ENCODE data around the gene STIMATE.

The STIMATE gene

DNA sequence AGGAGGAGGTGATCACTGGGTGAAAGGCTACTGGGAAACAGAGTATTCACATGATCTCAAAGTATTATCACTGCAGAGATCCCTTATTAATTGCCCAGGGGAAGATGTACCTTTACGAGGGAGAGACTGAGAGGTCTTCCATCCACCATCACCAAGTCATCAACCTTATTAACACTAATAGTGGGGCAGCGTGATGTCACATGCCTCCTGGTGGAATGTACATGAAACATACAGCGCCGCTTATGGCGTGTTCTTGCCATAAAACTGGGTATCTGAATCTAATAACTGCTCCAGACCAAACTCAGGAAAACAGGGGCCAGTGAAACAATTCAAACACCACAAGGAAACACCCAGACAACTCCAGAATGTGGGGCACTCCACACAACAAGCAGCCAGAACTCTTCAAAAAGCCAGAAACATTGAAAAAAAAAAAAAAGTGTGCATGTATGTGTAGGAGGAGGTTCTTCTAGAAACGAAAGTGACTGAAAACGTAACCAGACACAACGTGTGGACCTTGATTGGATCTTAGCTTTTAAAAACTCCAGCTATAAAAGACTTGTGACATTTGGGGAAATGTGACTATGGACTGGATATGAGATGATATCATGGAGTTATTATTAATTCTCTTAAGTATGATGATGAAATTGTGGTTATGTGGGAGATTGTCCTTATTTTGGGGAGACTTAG is 4.6 kb downstream of the STIMATE start:
- DNase-seq = no peak

DNA sequence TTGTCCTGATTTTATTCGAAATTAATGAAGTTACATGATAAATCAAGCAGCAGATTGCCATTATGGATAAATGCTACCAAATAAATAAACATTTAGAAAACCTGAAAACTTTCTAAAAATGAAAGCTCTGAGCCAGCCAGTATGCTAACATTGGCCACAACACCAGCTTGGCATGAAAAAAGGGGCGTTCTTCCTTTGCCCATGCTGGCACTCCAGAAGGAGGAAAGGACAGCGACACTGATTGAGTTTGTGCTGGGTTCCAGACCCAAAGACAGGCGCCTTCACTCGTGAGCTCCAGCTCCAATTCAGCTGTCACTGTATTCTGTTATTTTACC is 5.1 kb downstream of the STIMATE start:
- no peak for DNase-seq

DNA sequence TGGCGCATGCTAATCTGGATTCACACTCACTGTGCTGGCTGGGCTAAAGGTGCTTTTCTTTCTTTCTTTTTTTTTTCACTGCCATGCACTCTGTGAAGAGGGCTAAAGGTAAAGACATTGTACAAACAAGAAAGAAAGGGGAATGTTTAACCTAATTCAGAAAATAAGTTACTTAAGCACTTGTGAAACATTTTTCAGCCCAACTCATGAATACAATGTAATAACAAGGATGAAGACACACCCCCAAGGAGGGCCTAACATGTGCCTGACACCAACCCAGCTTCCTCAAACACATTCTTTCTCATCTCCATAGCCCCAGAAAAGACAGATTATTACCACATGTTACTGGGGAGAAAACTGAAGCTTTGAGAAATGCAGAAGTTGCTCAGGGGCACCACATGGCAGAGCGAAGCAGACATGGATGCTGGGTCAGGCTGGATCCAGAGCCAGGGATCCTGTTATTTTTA is 5.7 kb downstream of the STIMATE start:
- no peak for DNase-seq

DNA sequence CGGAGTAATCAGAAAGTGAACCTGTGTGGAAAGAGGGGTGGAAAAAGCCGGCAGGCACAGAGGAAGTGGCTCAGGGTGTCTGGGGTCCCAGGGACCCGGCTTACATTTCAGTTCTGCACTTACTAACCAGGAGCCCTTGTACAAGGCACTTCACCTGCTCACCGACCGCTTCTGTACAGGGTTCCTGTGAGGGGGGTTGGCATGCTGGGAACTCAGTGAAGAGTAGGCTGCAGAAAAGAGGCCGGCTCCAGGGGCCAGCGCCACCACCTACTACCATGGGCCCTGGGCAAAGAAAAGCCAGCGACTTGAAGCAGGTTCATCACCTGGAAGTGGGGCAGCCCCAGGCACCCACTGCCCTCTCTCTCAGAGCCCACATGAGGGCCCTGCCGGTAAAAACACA is 6.2 kb downstream of the STIMATE start:
- DNase-seq = no peak

DNA sequence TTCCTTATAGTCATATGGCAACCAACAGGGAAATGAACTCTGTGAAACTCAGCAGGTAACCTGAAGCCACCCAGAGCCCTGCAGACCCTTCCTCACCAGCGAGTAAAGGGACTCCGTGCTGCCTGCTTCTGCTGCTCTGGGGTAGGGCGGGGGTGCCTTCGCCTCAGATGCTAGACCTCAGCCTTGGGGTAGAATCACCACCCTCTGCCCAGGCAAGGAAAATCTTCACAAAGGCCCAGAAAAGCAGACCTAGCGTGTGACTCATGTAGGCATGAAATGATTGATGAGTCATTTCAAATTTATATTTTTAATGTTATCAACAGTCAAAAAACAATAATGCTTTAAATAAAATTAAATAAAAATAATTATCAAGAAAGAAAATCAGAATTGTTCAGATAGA is 6.6 kb downstream of the STIMATE start:
- peak; percentile 37 for DNase-seq

DNA sequence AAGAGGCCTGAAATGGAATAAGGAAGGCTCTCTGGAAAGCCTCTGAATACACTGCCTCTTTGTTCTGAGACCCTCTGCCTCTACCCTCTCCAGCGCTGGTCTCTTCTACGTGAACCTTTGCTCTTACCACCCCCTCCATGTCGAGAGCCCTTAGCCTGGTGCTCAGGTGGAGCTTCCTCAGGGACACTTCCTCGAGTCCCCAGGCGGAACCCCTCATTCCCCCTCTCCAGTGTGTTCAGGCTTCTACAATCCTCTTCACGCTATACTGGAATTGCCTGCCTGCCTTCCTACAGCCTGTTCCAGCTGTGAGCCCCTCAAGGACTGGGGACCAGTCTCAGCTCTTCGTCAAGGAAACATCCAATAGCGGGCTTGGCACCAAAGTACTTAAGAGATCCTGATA is 7.4 kb downstream of the STIMATE start:
- no peak for DNase-seq

DNA sequence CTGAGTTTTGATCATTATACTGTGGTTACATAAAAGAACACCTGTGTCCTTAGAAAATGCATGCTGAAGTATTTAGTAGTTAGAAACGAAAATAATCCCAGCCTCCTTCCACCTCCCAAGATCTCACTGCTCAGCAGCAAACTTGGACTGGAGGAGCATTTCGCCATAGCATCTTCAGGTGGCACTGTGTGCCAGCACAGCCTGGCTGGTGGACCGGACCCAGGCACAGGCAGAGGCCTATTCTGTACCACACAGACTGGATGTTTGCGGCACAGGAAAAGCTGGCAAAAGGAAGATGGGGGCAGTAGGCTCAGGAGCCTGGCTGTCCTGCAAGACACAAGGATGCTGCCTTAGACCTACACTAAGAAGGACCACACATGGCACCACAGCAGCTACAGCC is 10.2 kb downstream of the STIMATE start:
- no peak for DNase-seq

DNA sequence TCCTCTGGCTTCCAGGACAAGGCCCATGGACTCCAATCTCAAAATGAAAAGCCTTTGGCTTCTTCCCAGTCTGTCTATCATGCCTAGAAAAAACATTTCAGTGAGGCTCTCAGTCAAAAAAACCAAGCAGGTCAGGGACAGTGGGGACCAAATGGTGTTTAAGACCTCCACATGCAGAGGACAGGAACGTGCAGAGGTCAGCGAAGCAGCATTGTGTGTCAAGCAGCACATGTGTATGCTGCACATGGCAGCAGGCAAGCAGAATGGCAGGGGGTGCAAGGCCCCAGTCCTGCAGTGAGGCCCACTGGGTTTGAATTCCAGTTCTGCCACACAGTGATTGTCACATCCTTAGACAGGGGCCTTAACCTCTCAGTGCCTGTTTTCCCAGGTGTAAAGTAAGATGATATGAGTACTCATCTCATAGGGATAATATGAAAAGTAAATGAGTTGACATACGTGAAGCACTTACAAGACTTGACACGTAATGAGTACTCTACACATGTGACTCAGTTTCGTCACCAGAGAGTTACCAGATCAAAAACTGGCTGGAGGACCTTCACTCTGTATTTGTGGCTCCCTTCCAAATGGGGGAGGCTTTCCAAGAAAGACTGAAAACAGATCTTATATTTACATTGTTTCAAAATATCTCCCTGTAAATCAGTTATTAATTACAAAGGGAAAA is 11.2 kb downstream of the STIMATE start:
- DNase-seq = no peak

DNA sequence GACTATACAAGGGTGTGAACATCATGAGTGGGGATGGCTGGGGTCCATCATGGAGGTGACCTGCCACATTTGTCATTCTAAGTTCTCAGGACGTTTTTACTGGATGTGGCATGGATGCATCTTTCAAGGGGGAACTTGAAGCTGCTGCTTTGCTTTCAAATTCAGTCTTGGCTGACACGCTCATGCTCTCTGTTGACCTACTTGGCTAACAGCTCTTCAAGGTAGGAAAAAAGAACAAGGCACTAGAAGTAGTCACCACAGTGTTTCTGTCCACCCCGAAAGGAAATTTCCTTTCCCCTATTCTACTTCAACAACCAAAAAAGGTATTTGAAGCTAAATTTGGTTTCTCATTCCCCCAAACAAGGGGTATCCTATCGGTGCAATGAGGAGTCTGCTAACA is 15.0 kb downstream of the STIMATE start:
- no peak for DNase-seq

DNA sequence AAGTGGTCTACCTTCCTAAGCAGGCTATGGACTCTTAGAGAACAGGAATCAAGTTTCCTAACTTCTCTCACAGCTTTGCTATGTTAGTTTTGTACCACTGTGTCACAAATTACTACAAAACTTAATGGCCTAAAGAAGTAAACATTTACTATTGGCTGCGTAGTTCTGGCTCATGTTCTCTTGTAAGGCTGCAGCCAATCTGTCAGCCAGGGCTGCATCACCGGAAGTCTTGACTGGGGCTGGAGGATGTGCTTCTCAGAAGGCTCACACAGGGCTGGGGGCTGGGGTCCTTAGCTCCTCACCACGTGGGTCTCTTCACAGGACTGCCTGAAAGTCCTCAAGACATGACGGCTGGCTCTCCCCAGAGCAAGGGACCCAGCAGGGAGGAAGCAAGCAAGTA is 15.5 kb downstream of the STIMATE start:
- no peak for DNase-seq

DNA sequence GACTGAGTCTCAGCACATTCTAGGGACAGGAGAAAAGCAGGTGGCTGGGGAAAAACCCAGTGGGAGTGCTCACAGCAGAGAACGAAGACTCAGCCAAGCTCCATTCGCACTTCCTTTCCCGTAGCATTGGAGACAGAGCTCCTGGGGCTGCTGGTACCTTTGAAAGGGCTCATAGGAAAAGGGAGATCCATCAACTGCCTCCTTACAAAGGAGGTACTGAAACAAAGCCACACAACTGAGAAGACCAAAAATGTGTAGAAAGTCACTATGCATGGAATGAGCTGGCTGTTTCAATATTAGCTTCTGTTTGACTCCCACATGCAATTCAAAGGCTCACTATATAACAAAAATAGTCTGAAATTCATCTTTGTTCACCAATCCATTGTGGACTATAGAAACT is 16.9 kb downstream of the STIMATE start:
- no peak for DNase-seq

DNA sequence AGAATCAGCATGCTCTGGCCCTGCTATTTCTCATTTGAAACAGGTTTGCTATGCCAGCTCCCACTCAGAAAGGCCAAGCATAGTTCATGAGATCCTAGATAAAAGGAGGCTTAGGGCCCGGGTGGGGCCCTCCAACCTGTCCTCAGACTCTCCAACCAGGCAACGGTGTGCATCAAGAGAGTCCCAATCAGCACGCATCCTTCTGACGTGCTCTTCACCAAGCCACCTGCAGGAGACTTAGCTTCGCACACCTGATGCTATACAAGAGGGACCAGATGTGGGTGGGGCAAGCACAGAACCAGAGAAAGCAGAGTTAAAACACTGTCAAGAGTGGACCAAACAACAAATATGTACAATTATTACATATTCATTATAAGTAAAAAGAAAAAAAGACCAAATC is 17.3 kb downstream of the STIMATE start:
- DNase-seq = no peak

DNA sequence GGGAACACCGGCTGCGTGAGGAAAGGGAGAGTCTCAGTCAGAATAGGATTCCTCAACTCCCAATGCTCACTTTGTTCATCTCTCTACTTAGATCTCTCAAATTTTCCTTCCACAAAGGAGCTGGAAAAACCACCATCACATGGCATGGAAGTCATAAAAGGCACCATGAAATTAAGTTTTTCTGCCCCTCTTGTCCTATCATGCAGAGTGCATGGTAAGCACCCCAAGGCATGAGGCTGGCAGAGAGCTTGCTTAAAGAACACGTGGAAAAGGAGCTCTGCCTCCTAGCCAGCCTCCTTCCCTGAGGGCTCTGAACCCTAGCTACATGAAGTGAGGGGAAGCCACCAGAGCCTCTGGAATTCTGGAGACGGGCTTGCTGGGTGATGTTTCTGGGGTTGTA is 17.8 kb downstream of the STIMATE start:
- no peak for DNase-seq

DNA sequence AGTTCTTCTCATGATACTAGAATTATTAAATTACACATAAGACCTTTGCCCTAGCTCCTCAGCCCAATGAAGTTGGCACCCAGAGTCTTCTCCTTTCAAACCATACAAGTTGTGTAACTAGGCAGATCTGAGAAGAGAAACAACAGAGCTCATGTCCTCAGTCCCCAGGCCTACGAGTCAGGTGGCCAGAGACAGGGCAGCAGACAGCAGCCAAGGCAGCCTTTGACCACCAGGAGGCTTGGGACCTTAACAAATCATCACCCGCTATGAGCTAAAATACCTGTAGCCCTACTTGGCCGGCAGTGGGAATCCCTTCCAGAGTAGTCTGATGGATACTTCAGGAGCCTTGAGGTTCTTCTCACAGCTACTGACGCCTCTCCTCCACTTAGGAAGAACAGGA is 18.3 kb downstream of the STIMATE start:
- DNase-seq = no peak

DNA sequence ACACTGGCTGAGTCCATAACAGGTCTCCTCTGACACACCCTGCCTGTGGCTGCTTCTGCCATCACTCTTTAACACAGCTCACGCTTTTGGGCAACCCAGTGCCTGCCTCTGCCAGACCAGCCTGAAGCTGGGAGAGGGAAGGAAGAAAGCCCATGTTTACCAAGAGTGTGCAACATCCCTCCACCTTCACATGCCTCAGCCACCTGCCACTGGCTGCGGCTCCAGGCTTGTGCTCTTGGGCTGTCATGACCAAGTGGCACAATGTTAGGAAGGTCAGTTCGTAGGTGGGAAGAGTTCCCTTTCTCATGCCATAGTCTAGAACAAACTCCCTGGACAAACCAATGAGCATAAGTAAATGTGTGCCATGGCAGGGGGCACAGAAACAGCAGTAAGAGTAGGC is 20.3 kb downstream of the STIMATE start:
- DNase-seq = no peak

DNA sequence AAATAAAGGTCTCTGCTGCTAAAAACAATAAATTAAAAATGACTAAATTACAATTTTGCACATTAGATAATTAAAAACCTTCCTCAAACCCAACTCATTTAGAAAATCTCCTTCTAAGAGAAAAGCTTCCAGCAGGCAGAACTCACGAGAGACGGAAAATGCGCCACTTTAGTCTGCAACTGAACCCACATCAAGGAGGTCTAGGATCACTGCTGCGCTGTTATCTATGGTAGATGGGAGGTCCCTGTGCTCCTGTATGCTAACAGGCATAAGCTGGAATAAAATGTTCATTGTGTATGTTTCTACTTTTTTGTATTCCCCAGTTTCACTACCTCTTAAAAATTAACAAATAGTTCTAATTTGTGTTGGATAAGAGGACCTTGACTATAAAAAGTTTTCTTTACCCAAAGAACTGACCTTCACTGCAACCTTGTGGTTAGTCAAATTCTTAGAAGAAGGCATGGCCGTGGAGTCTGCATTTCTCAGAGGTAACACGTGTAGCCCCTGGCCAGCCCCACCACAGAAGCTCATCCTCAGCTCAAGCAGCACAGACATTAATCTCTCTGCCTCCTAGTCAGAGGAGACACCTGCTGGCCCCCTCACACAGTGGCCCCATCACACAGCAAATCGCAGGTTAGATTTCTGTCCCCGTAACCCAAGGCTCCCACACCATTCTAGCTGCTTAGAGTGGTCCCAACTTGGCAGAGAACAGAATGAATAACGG is 22.3 kb downstream of the STIMATE start:
- DNase-seq = no peak

DNA sequence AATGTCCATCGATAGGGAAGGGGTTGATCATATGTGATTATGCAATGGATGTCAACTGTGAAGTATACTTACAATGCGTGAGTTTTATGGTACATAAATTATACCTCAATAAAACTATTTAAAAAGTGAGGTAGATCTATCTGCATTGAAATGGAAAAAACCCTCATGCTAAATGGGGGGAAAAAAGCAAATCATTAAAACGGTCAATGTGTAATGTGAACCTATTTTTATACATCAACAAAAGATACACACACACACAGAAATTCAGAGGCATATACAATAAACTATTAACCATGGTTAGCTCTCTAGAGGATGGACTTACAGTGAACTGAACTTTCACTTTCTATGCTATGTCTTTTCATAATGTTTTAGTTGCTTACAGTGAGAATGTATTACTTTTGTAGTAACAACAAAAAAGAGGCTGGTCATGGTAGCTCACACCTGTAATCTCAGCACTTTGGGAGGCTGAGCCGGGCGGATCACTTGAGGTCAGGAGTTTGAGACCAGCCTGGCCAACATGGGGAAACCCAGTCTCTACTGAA is 23.1 kb downstream of the STIMATE start:
- no peak for DNase-seq

DNA sequence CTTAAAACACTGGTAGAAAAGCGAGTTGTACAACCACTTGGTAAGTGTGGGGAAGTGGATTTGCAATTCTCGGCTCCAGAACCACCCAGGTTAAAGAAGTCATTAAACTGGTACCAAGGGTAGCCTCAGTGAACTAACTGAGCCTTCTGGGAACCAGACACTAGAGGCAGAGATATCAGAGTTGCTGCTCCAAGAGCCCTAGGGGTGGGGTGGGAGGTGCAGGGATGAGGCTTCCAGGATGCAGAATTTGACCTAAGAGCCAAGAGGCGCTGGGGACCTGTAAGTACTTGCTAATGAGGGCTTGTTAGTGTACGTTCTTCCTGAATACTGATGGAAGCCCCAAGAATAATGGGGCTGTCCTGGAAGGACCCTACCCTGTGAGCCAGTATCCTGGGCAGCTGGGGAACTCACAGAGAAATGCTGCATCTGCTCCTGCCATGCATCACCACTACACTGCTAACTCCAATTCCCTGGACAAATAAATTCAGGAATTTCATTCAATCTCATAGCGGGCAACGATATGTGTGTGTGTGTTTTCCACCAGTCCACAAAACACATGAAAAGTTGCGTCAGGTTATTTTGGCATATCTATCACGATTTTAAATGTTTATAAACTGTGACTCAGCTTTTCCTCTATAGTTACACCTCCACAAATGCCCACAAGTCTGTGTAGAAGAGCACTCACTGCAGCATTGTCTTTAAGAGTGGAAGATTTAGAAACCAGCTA is 23.8 kb downstream of the STIMATE start:
- no peak for DNase-seq

DNA sequence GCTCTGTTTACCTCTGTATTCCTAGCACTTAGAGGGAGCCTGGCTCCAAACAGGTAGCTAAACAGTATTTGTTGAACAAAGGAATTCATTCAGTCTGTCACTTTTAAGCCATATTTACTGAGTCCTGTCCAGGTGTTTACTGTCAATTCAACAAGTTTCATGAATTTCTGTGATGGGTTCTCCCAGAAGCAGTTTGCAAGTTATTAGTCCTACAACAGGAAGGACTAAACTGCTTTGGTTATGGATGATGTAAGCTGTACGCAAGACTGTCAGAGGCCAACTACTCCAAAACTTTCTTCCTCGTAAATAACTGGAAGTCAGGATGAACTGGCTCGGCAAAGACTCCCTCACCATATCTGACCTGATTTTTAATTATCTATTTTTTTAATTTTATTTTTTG is 25.1 kb downstream of the STIMATE start:
- DNase-seq = no peak

DNA sequence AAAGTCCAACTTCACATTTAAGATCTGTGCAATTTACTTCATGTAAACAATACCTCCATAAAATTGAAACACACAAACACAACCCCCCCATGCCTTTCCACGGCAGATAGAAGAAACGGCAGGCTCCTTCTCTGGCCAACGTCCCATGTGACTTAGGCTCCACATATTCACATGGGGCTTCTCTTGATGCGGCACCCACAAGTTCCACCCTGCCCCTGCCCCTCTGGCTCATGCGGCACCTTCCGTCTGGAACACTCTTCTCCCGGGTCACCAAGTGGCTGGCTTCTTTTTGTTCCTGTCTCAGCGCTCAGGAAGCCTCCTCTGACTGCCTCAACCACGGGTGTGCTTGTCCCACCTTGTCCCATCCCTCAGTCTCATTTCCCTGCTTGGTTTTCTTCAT is 25.6 kb downstream of the STIMATE start:
- no peak for DNase-seq

DNA sequence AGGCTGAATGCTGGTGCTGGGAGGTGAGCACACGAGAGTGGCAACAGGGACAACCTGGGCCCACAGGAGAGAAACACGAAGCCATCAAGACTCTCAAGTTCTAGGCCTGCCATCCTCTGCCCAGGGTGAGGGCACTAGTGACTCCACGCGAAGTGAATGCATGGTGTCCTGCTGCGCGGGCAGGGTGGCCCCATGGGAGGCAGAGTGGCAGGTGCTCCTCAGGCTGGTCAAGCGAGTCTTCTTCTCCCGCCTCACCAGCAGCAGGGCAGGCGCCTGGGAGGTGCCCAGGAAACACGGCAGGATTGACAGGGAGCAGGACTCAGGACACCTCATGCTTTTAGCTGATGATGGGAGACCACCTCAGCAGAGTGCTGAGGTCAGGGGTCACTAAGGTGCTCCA is 26.9 kb downstream of the STIMATE start:
- DNase-seq = no peak

DNA sequence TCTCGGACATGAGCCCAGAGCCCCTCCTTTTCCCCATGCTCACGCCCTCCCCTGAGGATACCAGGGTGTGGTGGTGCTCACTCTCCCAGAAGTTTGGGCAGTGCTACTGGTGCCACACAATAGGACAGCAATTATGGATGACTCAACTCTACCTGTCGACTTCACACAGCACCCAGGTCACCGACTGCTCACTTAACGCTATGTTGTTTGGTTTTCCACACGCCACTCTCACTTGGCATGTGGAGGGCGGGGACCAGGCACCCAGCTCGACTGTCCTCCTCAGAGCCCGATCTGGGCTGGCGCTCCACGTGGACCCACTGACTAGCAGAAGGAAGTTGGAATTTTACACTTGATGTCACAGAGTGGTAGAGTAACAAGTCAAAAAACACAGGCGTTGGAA is 30.9 kb downstream of the STIMATE start:
- no peak for DNase-seq

DNA sequence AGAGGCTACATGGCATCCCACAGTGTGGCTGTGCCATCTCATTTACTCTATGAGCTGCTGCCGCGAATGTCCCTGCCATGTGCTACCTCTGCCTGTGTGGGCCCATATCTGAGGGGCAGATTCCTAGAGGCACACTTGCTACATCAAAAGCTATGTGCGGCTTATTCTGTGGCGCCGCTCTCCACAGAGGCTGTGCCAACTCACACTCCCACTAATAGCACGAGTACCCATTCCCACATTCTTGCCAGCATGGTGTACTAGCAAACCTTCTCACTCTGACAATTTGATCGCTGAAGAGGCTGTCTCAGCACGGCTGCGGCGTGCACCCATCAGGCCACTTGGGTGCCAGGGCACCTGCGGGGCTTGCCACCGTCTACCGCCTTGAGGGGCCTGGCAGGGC is 31.4 kb downstream of the STIMATE start:
- no peak for DNase-seq

DNA sequence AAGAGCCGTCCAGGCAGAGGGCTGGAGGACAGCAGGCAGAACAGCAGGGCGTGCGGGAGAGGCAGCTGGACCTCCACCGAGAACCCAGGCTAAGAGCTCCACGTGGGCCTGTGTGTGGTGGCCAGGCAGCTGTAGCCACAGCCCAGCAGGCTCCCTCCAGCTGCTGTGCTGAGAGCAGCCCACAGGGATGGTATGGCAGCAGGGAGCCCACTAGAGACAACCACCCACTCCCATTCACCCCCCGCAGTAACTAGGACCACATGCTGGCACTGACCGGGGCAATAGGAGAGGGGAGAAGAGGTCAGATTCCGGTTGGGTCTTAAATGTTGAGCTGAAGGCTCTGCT is 37.0 kb downstream of the STIMATE start:
- no peak for DNase-seq
